GM19438 (cell line): Measurements from ENCODE around the gene H19.

Experiments used
- ATAC-seq: cut with Tn5 transposase; IDR thresholded peaks from one replicate; pipeline ENCODE4 v1.9.1; 2021; ENCODE audit warnings: low read depth; ENCODE audit not compliant: unreplicated experiment

H19 gene

DNA sequence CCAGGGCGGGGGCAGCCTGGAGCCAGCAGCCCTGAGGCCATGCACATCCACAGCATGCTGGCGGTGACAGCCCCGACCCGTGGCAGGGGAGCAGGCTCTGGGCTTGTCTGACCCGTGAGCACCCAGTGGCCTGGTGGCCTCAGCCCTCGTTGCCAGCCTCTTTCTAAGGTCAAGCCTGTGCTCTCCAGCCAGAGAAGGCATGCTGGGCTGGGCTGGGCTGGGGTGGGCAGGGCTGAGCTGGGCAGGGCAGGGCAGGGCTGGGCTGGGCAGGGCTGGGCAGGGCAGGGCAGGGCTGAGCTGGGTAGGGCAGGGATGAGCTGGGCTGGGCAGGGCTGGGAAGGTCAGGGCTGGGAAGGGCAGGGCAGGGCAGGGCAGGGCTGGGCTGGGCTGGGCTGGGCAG, 10.6 kb downstream of the H19 start:
- ATAC-seq, result no peak

DNA sequence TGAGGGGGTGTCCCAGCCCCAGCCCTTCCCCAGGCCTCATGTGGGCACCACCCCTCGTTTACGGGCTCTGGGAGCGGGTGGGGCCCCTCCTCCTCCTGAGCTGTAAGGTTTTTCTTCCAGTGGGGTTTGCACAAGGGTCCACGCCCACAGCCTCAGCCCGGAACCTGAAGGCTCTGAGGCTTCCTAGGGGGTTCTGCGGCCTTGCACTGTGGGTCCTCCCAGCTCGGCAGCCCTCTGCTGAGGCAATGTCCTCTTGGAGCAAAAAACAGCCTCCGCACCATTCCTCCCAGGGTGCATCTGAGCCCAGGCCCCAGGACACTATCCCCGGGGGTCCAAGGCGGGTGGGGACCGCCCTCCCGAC, 14.1 kb downstream of the H19 start:
- no peak for ATAC-seq

DNA sequence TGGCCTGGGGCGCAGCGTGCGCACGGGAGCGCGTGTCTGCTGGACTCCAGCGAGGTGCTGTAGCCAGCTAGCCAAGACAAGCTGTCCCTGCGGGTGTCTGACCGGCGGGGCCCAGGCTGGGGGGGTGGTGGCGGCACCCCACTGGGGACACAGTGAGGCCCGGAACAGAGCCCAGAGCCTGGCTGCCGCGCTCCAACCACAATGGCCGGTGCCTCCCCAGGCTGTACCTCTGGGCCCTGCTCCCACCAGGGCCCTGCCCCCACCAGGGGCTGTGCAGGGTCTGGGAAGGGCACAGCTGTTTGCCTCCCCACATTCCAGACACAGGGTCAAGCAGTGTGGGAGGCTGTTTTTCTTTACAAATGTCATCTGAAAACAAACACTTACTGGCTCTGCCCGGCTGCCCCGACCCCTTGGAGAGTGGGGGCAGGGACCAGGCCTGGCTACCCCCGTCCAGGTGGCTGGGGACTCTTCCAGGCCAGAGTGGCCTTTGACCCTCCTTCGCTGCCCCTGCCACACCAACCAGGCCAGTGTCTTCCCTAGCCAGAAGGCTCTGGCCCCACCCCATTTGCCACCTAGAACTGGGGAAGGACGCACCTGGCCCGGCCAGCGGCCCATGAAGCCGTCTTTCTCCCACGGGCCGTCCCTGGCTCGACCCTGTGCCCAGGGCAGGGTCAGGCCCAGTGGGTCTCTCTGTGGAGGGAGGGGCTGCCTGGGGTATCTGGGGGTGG, 14.6 kb downstream of the H19 start:
- no peak for ATAC-seq

DNA sequence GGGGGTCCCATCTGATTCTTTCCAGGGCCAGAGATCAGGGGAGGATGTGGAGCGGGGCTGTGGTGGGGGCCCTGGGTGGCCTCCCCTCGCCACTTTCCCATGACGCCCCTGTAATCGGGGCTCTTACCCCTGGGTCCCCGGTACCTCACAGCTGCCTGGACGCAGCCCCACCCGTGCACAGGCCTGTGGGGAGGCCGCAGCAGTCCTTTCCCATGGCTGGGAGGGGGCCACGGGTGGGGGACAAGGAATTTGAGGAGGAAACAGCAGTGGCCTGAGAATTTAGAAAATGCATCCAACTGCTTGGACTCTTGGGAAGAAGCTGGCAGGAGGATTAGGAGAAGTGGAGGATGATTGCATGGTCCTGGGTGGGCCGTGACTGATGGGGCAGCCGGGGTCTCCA, 18.0 kb downstream of the H19 start:
- no peak for ATAC-seq

DNA sequence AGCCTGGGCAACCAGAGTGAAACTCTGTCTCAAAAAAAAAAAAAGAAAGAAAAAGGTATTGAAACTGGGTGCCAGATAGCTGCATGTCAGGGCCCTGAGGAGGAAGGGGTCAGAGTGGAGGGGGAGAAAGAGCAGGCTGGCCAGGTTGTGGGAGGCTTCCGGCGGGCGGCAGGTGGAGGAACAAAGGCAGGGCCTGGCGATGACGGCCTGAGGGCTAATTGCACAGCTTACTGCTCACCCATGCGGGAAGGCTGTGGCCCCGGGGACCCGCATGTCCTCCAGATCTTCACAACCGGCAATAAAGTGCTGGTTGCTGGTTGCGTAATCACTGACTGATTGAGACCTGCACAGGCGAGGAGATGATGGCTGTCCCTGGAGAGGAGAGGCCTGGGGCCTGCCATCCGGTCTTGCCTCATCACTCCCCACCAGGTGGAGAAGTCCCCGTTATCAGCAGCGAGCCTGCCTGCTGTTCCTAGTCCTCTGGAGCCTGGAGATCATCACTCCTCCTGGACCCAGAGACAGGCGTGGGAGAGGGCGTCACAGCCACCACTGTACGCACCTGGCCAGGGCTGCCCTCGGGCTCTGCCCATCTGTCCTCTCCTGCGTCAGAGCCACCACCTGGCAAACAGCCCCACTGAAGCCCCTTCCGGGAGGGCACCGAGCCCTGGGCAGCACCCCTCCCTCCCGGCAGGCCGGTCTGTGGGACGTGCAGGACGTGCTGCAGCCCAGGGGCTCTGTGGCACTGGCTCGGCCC, 18.7 kb downstream of the H19 start:
- no peak for ATAC-seq

DNA sequence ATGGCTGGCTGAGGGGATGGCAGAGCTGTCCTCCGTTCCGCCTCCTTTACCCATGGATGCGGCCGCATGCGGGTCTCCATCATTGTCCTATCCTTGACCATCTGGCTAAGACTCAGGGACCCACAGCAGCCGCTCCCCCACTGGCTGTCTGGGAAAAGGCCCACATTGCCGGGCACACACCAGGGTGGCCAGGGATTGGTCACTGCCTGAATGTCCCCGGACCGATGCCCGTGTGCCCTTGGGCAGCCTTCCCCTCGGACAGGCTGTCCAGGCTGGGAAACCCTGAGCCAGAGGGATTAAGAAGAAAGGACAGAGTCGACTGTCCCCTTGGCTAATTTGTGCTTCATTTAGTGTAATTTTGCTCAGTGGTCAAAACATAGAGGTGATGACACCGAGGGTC, 22.5 kb downstream of the H19 start:
- no peak for ATAC-seq

DNA sequence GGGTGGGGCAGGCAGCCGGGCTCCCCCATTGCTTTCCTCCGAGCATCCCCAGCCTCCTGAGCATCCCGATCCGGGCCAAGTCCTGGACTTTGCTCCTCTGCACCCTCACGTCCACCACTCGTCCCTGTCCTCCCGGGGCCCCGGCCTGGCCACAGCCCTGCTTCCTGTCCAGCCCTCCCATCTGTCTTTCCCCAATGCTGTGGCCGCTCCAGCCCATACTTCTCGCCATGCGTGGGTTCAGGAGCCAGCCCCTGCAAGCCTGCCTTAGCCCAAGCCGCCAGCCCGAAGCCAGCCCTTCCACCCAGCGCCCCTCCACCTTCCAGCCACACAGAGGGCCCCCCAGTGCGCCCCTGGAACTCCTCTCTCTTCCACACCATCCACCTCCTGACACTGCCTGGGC, 26.7 kb downstream of the H19 start:
- ATAC-seq, result no peak

DNA sequence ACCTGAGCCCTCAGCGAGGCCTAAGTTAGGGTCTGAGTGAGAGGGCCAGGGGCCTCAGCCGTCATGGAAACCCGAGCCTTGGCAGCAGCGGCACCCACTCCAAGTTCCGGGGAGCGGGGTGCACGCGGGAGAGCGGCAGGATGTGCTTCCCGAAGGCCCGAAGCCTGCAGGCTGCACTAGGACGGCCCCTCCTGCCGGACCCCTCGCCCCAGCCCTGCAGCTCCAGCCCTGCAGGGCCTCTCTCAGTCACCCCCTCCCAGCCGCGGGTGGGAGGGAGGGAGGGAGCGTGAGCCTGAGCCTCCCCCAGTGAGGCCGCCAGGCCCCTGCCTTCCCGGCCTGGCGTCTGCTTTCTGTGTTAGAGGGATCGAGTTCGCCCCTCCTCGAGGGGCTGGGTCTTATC, 27.9 kb downstream of the H19 start:
- ATAC-seq, result no peak

DNA sequence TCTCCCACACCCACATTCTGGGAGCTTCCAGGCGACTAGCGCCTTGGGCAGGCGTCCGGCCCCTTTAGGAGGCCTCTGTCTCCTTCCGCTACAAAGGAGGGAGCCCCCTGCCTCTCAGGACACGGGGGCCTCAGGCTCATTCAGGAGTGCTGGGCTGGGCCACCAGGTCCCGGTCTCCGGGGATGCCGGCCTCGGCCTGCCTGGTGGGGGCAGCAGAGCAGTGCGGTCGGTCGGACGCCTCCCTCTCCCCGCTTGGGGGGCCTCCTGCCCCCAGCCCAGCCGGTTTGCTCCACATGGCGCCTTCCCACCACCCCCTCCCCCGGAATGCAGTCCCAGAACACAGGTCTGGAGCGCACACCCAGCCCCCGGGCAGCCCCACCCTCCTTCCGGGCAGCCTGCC, 28.6 kb downstream of the H19 start:
- ATAC-seq, result no peak

DNA sequence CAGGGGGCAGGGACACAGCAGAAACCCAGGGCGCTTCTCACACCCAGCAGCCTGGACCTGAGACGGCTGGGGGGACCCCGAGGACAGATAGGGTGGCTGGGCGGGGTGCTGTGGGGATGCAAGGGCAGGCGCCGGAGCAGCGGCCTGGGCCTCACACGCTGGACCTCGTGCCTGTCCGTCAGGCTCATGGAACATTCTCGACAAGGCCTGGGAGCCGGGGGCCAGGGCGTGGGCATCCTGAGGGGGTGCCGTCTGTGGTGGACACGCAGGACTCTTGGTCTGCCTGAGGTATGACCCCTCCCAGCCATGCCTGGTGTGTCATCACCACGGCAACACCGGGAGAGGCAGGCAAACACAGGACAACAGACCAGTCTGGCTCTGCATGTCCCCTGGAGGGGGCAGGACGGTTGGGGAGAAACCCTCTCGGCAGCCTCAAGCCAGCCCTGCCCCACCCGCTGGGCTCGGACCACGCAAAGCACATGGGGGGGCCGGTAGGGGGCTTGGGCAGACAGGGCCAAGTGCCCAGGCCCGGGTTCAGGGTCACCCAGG, 29.1 kb downstream of the H19 start:
- no peak for ATAC-seq

DNA sequence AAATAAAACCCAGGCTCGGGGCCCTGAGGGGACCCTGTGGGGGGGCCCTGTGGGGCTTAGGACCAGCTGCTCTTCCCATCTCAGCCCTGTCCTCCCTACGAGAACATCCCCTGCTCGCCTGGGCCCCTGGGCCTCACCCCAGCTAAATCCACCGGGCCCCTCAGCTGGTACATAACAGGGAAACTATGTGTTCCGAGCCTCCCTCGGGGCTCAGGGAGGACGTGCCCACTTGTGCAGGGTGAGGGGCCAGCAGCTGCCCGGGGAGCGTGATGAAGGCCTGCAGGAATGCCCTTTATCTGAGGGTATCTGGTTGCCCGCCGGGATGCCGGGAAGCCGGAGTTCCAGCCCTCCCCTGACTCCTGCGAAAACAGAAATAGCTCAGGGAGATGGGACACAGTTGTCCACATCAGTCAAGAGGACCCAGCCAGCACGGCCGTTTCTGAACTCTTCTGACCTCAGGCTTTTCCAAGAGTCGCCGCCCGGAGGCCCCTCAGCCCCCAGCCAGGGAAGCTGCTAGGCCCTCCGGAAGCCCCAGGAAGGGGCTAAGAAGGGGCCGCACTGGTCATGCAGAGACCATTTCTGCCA, 29.9 kb downstream of the H19 start:
- ATAC-seq, result no peak

DNA sequence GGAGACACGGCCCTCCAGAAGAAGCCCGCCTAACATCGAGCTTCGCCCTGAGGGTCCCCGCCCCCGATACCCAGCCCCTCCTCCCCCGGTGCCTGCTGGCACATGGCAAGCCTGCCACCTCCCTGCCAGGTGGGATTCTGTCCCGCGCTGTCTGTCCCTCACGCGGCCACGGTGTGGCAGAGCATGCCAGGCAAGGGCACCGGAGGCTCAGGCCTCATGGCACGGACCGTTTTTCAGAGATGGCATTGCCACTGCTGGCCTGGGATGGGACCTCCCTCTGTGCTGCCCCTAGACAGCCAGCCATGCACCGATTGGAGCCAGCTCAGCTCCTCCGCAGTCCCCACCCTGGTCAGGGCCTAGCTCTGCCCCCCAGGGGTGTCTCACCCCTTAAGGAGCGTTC, 31.1 kb downstream of the H19 start:
- no peak for ATAC-seq

DNA sequence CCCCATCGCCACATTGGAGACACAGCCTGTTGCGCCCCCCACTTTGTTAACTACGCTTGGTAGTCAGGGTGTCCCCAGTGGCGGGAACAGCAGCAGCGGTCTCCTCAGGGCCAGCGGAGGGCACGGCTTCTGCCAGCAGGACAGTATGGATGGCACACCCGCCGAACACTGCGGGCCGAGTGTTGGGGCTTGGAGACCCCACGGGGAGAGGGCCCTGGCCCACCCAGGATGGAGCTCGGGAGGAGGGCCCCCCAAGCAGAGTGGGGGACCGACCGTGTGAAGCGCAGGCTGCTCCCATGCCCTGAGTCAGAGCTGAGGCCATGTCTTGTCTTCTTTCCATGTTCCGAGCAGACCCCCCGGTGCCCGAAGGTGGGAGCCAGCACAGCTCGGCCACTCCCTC, 32.7 kb downstream of the H19 start:
- no peak for ATAC-seq

DNA sequence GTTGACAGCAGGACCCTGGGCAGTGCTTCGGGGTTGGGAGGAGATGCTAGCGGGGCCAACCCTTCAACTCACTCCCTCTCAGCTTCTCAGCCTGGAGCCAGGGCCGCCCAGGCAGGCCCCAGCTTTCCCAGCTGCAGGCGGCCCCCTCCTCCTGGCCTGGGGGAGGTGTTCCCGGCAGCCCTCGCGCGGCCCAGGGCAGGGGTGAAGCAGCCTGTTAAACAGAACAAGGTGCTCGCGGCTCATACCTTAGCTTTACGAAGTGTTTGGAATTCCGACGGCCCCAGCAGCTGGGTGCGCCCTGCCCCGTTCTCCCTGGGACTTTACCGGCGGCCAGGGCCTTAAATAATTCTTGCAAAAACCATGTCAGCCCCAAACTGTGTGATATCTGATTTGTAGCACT, 33.3 kb downstream of the H19 start:
- ATAC-seq, result no peak

DNA sequence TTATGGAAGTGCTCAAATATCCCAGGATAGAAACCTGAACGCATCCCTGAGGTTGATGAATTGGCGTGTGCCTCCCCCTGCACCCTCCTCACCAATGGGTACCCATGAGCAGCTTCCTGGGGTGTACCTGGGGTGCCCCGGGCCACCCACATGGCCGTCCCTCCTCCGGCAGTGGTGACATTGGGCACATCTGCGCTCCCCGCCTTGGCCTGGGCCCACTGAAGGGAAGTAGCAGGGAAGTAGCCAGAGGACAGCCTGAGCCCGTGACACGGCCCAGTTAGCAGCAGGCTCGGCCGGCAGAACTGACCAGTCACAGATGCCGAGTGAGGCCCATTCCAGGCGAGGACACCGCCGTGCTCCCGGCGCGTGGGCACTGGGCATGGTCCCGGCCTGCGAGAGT, 33.8 kb downstream of the H19 start:
- ATAC-seq, result no peak

DNA sequence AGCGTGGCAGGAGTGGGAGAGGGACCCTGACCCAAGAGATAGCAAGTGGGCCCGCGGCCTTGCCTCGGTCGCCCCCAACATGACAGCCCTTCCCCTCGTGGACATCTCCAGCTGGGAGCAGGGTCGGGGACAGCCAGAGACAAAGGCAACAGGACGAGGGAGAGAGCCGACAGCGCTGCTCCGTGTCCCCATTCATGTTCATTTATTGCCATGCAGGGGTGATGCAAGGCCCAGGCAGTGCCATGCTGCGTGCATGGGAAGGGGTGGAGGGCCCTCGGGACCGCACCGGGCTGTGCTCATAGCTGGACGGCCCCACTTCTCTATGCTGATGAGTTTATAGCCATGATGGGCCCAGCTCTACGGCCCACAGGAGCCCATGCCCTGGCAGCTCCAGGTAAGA, 37.9 kb downstream of the H19 start:
- no peak for ATAC-seq

DNA sequence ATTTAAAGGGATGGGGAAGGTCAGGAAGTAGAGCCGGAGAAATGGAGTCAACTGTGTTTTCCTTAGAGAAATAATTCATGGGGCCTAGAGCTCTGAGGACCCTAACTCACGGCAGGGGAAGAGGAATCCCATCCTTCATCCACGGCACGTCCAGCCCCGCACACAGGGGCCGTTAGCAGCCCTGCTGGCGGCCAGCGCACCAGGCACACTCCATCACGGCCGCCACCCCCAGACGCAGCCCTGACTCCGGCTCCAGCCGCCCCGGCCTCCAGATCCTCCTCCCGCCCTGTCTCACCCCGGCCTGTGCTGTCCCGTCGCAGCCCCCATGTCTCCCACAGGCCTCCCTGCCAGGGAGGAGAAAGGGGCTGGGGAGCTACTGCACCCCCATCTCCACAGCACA, 39.3 kb downstream of the H19 start:
- no peak for ATAC-seq

DNA sequence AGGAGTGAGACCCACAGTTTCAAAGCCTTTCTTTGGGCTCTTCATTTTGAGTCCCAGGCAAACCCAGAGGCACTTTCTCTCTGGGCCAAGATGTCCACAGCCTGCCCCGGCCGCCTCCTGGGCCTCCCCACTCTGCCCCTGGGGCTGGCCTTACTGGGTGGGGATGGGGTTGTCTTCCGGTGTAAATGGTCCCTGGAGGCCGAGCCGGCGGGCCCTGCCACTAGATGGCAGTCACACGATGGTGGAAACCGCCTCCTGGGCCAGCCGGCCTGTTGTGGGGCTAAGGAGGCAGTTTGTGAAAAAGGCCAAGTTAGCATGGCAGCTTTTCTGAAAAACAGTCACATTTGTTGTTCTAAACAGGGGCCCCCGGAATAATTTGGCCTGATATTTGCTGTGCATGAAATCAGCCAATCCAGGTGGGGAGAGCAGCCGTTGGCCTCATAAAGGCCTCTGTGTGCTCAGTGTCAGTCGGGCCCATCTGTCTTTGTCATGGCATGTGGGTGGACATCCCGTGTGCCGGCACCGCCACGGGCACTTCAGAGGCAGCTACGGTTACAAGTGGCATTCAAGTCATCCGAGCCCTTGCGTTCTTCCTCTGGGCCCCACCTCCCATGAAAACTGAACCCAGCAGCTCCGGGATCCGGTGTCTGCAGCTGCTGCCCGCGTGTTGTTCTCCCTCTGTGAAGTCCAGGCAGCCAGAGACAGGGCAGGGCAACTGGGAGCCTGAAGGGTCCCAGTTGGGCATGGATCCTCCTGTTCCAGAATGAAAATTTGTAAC, 44.0 kb downstream of the H19 start:
- no peak for ATAC-seq

DNA sequence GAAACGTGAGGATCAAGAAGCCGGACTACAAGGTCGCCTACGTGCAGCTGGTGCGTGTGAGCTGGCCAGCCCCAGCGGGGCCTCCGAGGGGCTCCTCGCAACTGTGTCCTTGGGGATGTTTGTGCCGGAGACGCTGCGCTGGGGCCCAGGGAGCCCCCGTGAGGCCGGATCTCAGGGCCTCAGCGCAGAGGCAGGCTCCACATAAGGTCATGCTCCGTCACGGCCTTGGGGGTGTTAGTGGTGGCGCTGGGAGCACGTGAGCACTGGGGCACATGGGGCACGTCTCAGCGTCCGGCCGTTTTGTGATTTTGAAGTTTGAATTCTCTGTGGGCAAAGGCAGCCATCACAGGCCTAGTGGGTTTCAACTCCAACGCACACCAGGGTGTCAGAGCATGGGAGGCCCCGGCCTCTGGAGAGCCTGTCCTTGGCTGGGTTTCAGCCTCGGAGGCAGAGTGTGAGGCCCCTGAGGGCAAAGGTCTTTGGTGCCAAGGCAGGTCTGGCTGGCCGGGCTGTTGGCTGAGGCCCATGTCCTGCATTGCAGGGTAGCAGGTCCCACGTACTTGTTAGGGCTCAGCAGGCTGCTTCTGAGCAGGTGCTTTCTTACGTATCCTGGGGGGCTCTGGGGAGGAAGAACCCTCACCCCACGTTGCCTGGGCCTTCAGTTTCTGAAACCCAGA, 44.7 kb downstream of the H19 start:
- no peak for ATAC-seq

DNA sequence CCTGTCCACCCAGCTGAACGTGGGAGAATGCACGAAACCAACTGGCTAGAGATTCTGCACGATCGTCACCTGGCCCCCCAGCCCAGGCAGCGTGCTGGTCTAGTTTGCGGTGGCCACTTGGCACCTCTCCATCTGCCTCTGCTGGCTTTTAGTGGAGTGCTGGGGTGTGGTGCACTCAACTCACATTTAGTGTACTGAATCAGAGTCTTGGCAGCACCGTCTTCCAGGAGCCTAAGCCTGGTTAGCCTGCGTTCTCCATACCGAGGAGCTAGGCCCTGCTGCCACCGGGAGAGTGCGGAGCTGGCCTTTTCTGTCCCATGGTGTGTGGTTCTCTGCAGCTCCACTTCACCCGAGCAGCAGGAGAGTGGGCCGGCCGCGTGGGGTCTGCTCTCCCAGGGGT, 47.7 kb downstream of the H19 start:
- no peak for ATAC-seq

DNA sequence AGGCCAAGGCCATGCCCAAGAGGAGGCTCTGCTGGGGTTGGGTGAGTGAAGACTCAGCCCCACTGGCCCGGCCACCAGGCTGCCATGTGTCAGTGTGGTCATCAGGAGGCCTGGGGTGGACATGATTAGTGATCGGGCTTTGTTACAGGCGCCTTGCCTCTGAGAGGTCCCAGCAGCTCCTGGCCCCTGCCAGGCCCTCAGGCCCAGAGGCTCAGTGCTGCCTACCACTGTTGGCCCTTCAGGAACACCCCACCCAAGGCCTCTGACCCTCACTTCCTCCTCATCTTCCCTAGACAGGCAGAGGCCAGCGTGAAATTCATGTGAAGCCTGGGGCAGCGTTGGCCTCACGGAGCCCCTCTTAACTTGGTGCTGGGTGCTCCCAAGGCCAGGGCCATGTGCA, 48.3 kb downstream of the H19 start:
- no peak for ATAC-seq
